B cell (primary cell): ENCODE results near the gene HNRNPF. TPM values are rescaled to one million over a fixed set of nuclear protein-coding genes. Genes with fewer than 3 reads are reported as not detected.

Experiments used
- ATAC-seq: fragments of 200-7000 bp; cut with Tn5 transposase; one replicate; pipeline ENCODE4 v1.10.0; 2021; ENCODE audit warnings: low read depth, mild to moderate bottlenecking, moderate number of reproducible peaks, moderate library complexity
- CTCF ChIA-PET: fragments of 350-600 bp; sonication (Branson Sonifier 250); formaldehyde crosslinking; loops from one replicate; lab custom pipeline; 2021; ENCODE audit warnings: antibody characterized with exemption, inconsistent platforms; lab: Charles Lee
- POLR2A ChIA-PET: fragments of 350-600 bp; sonication (Branson Sonifier 250); formaldehyde crosslinking; loops from one replicate; lab custom pipeline; 2021; ENCODE audit warnings: antibody characterized with exemption; lab: Charles Lee
- DNase-seq: peaks from one replicate; pipeline ENCODE4 v3.0.0; 2013
- H2AFZ ChIP-seq: 2 replicates; pipeline ENCODE4 v1.6.1; 2012; ENCODE audit warnings: mild to moderate bottlenecking, low read depth, low read length; ENCODE audit not compliant: insufficient read depth, poor library complexity, severe bottlenecking
- H3K27ac ChIP-seq, 2 donors: 1 replicate in 1 of 2; 2 replicates in 1 of 2; pipeline ENCODE4 v1.5.1; 2012 to 2013; ENCODE audit warnings: low read length in 2 of 2, mild to moderate bottlenecking in 2 of 2, moderate library complexity in 1 of 2
- H3K27me3 ChIP-seq, 4 experiments: fragments of 200-600 bp in 1 of 4; sonication (generic) in 1 of 4; replicated peaks in 1 of 4; 1 replicate in 2 of 4; 2 replicates in 2 of 4; pipeline versions ENCODE4 v1.6.1 to v1.7.0; 2013 to 2016; ENCODE audit warnings: low read length in 3 of 4, mild to moderate bottlenecking in 2 of 4, mixed read lengths in 1 of 4, moderate library complexity in 1 of 4; ENCODE audit not compliant: insufficient read depth in 4 of 4, control insufficient read depth in 3 of 4; ENCODE audit errors: control extremely low read depth in 1 of 4
- H3K36me3 ChIP-seq, 2 experiments: replicated peaks in 1 of 2; 1 replicate in 1 of 2; 2 replicates in 1 of 2; pipeline versions ENCODE4 v1.6.1 to v1.7.1; 2013; ENCODE audit warnings: low read length in 1 of 2; ENCODE audit not compliant: insufficient read depth in 2 of 2, control insufficient read depth in 1 of 2; ENCODE audit errors: control extremely low read depth in 1 of 2, extremely low read depth in 1 of 2
- H3K4me1 ChIP-seq, 2 donors: fragments of 200-600 bp in 1 of 2; sonication (generic) in 1 of 2; 1 replicate in 1 of 2; 2 replicates in 1 of 2; pipeline versions ENCODE4 v1.5.1 to v1.6.1; 2013 to 2017; ENCODE audit warnings: low read length in 2 of 2; ENCODE audit not compliant: control insufficient read depth in 2 of 2, insufficient read depth in 2 of 2
- H3K4me2 ChIP-seq: replicated peaks from 2 replicates; pipeline ENCODE3; 2012; ENCODE audit warnings: mild to moderate bottlenecking, low read depth, low read length; ENCODE audit not compliant: poor library complexity, severe bottlenecking
- H3K4me3 ChIP-seq, 5 experiments: fragments of 200-600 bp in 1 of 5; sonication (generic) in 1 of 5; 1 replicate in 3 of 5; 2 replicates in 2 of 5; pipeline versions ENCODE4 v1.5.1 to v1.7.0; 2011 to 2016; ENCODE audit warnings: low read length in 4 of 5, mild to moderate bottlenecking in 4 of 5, low read depth in 2 of 5, control low read depth in 1 of 5, moderate library complexity in 1 of 5; ENCODE audit not compliant: insufficient read depth in 1 of 5; ENCODE audit errors: control extremely low read depth in 1 of 5, extremely low read depth in 1 of 5
- H3K79me2 ChIP-seq: fragments of 200-600 bp; sonication (generic); one replicate; pipeline ENCODE4 v1.6.0; 2016; ENCODE audit warnings: low read length; ENCODE audit not compliant: control insufficient read depth, insufficient read depth
- H3K9ac ChIP-seq: fragments of 200-600 bp; sonication (generic); 2 replicates; pipeline ENCODE4 v1.6.1; 2017; ENCODE audit warnings: mild to moderate bottlenecking, low read length, moderate library complexity
- H3K9me3 ChIP-seq, 3 donors: one replicate each; pipeline versions ENCODE4 v1.6.1 to v1.7.1; 2013; ENCODE audit warnings: low read length in 2 of 3; ENCODE audit not compliant: control insufficient read depth in 2 of 3, insufficient read depth in 1 of 3; ENCODE audit errors: control extremely low read depth in 1 of 3
- H4K20me1 ChIP-seq: 2 replicates; pipeline ENCODE4 v1.6.0; 2012; ENCODE audit warnings: mild to moderate bottlenecking, low read length; ENCODE audit not compliant: insufficient read depth, control insufficient read depth, poor library complexity, severe bottlenecking
- H3K27ac Mint-ChIP-seq: one replicate; pipeline ENCODE4 v1.8.0; 2021; ENCODE audit warnings: mixed read lengths
- H3K27me3 Mint-ChIP-seq: one replicate; pipeline ENCODE4 v1.8.0; 2021; ENCODE audit warnings: mixed read lengths
- H3K4me1 Mint-ChIP-seq: one replicate; pipeline ENCODE4 v1.8.0; 2021; ENCODE audit warnings: mixed read lengths
- H3K4me3 Mint-ChIP-seq: one replicate; pipeline ENCODE4 v1.8.0; 2021; ENCODE audit warnings: mixed read lengths
- H3K9me3 Mint-ChIP-seq: one replicate; pipeline ENCODE4 v1.8.0; 2022; ENCODE audit warnings: mixed read lengths; ENCODE audit not compliant: insufficient read depth
- EZH2 ChIP-seq: IDR thresholded peaks from 2 replicates; pipeline ENCODE4 v1.6.1; 2012; ENCODE audit warnings: borderline replicate concordance, low read depth, mild to moderate bottlenecking, moderate library complexity, low read length; ENCODE audit not compliant: insufficient read depth, poor library complexity, severe bottlenecking
- whole genome bisulfite sequencing: methylation state at CpG from one replicate; pipeline ENCODE4 v1.1.5; 2013; ENCODE audit warnings: missing lambda C conversion rate; ENCODE audit not compliant: insufficient coverage; 5-methylcytosine and 5-hydroxymethylcytosine counted together
- intact Hi-C: fragments of 100-400 bp; cut with micrococcal nuclease; formaldehyde crosslinking; loops from one replicate; pipeline ENCODE4 v1.10.0; 2022
- polyA plus RNA-seq: library from polyadenylated mRNA; depleted of rRNA; stranded (reverse); fragments of >200 nt; gene quantifications from 2 replicates; pipeline ENCODE4 v1.2.3, GENCODE V29; 2012
- total RNA-seq, 2 donors: library from RNA; stranded (reverse); fragments of 120-200 nt in 1 of 2; gene quantifications; 1 replicate in 1 of 2; 2 replicates in 1 of 2; pipeline versions ENCODE4 v1.2.3 to v1.2.4, GENCODE V29; 2013 to 2022
- TF ChIP-seq, protein P1 (sequence below): fragments of 200-600 bp; IDR thresholded peaks from one replicate; pipeline ENCODE4 v1.8.0; 2022; ENCODE audit warnings: antibody characterized with exemption, mild to moderate bottlenecking

HNRNPF gene
- total and polyA plus RNA-seq, 2 donors (not counting 1 experiment from before 2014, with no cell fraction given): 76.7 to 161 TPM

DNA sequence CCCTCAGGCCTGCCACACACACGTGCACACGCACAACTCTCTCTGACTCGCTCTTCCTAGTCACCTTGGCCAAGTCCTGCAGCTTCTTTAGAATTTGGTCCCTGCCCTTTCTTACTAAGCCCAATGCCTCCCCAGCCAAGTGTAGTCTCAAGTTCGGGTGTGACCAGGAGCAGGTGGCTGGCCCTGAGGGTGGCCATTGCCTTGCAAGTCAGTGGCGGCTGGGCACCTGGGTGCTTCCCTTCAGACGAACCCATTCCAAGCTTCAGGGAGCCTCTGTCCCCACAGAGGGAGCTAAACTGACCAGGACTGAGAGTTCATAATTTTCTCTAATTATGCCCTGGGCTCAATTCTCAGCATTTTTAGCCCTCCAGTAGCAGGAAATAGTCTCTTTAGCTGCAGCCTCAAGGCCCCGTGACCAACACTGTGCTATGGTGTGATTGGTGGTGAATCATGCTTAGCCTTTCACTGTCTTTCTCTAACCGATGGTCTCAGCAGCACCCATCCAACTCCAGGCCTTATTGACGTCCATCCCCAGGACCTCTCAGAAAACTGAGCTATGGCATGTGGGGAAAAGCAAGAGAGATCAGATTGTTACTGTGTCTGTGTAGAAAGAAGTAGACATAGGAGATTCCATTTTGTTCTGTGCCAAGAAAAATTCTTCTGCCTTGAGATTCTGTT lies 72.2 kb downstream of the HNRNPF start:
- TF ChIP-seq, protein P1, sequence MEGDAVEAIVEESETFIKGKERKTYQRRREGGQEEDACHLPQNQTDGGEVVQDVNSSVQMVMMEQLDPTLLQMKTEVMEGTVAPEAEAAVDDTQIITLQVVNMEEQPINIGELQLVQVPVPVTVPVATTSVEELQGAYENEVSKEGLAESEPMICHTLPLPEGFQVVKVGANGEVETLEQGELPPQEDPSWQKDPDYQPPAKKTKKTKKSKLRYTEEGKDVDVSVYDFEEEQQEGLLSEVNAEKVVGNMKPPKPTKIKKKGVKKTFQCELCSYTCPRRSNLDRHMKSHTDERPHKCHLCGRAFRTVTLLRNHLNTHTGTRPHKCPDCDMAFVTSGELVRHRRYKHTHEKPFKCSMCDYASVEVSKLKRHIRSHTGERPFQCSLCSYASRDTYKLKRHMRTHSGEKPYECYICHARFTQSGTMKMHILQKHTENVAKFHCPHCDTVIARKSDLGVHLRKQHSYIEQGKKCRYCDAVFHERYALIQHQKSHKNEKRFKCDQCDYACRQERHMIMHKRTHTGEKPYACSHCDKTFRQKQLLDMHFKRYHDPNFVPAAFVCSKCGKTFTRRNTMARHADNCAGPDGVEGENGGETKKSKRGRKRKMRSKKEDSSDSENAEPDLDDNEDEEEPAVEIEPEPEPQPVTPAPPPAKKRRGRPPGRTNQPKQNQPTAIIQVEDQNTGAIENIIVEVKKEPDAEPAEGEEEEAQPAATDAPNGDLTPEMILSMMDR: no peak
- no peak for TF ChIP-seq EZH2
- H3K27ac ChIP-seq: no peak overlapping the region
- WGBS: 93% methylated on average over 5 of the region's 9 CpGs
- intact Hi-C loops: no loop called here
- peaks cover 0 to 3% of the 10 kb centered on the region in 2 donors for H3K4me1 ChIP-seq
- peaks cover 0 to 5% (median 0%) of the 10 kb centered on the region in 4 experiments for H3K27me3 ChIP-seq
- H3K27ac Mint-ChIP-seq: no peak overlapping the region
- CTCF ChIA-PET: no interaction called here
- no peak overlapping the region for H3K4me2 ChIP-seq
- no peak for DNase-seq
- H3K27me3 Mint-ChIP-seq: peaks cover 37% of the 10 kb centered on the region
- H2AFZ ChIP-seq: no peak overlapping the region
- H3K4me1 Mint-ChIP-seq: peaks cover 3% of the 10 kb centered on the region
- no peak for ATAC-seq
- H3K36me3 ChIP-seq: no peaks in the 10 kb centered on the region
- H3K79me2 ChIP-seq: no peaks in the 10 kb centered on the region
- H3K4me3 ChIP-seq: no peak overlapping the region
- no peaks in the 10 kb centered on the region for H3K9me3 Mint-ChIP-seq
- no peaks in the 10 kb centered on the region for H3K9me3 ChIP-seq
- no peaks in the 10 kb centered on the region for H4K20me1 ChIP-seq
- POLR2A ChIA-PET: no interaction called here
- H3K4me3 Mint-ChIP-seq: no peak overlapping the region
- no peak overlapping the region for H3K9ac ChIP-seq

DNA sequence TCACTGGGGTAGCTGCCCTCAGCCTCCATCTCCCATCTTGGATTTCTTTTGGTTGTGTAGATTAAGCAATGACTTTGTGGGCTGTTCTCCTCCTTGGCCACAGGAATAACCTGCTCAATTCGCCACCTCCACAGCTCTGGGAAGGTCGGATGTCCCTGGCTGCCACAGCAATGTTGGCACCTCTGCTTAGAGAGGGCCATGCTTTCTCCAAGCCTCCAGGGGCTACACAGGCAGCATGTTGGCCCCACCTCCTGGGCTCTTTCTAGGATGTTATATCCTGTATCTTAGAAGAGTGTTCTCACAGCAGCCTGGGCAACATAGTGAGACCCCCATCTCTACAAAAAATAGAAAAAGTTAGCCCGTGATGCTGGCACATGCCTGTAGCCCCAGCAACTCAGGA lies 72.9 kb downstream of the HNRNPF start:
- H3K27ac Mint-ChIP-seq: no peak overlapping the region
- H3K4me2 ChIP-seq: no peak overlapping the region

More for the DNA sequence above, 72.9 kb downstream of the HNRNPF start:
- no peaks in the 10 kb centered on the region for H4K20me1 ChIP-seq
- no peaks in the 10 kb centered on the region for H3K36me3 ChIP-seq
- DNase-seq (no peak), ATAC-seq (no peak)
- no peak overlapping the region for H3K4me3 ChIP-seq
- H3K79me2 ChIP-seq: no peaks in the 10 kb centered on the region
- TF ChIP-seq, protein P1: no peak
- TF ChIP-seq EZH2: no peak
- Mint-ChIP-seq H3K4me3 (no peak overlapping the region), H3K4me1 (peaks cover 4% of the 10 kb centered on the region), H3K27me3 (peaks cover 40% of the 10 kb centered on the region), H3K9me3 (no peaks in the 10 kb centered on the region)
- 92% methylated on average over 2 of the region's 3 CpGs for WGBS
- no peak overlapping the region for H3K27ac ChIP-seq
- no peak overlapping the region for H3K9ac ChIP-seq
- ChIA-PET POLR2A (no interaction called here), CTCF (interaction anchor here (0.7 kb wide), 1 partner anchor 43 kb away, joined by 5 read pairs; no protein-coding TSS in a partner anchor)
- intact Hi-C loops: no loop called here
- H2AFZ ChIP-seq: no peak overlapping the region
- H3K4me1 ChIP-seq: peaks cover 0 to 3% of the 10 kb centered on the region in 2 donors
- H3K27me3 ChIP-seq: peaks cover 0 to 5% (median 0%) of the 10 kb centered on the region in 4 experiments
- H3K9me3 ChIP-seq: no peaks in the 10 kb centered on the region
